GM21447 (cell line): ENCODE data around the gene COQ7.

Source experiments
- ATAC-seq: cut with Tn5 transposase; IDR thresholded peaks from one replicate; pipeline ENCODE4 v1.9.1; 2021; ENCODE audit not compliant: unreplicated experiment

The COQ7 gene

GRCh38 chr16:19067349-19068236 lies at the start of gene COQ7:
Gene COQ7, plus strand, starts transcription at chr16:19067614. Its CDS starts 51 bp downstream, at chr16:19067665.
- peak; percentile 89 for ATAC-seq

GRCh38 chr16:19020689-19021088 lies 46.7 kb upstream of the COQ7 start:
- ATAC-seq = no peak

DNA sequence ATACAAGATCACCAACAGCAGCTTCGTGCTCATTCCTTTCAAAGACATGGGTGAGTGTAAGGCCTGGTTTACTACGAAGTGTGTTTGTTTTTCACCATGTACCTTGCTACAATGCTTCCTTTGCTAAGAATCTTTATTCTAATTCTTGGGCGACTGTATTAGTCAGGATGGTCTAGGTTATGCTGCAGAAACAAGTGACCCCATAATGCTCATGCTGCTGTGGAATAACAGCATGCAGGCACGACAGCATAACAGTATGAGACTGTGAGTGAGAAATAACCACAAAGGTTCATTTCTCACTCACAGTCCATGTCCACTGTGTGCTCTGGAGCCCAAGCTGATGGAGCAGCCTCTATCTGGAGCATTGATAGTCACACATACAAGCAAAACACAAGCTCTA lies 45.7 kb upstream of the COQ7 start:
- ATAC-seq = no peak

GRCh38 chr16:19027416-19027815 lies 40.0 kb upstream of the COQ7 start:
- ATAC-seq = no peak

GRCh38 chr16:19029980-19030379 lies 37.4 kb upstream of the COQ7 start:
- ATAC-seq = no peak

DNA sequence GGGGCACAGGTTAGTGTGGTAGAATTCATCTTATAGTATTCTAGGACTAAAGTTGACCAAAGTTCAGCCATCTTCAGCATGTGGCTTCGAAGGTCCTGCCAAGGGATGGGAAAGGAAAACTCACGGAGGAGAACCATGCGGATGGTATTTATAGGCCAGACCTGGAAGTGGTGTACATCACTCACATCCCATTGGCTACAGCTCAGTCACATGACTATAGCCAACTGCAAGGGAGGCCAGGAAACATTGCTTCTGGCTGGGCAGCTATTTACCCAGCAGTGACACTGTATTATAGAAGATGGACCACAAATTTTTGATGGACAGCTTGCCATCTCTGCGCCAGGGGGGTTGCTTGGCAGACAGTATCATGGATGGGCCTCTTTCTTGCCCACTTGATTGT lies 35.7 kb upstream of the COQ7 start:
- no peak for ATAC-seq

- ATAC-seq = no peak
These were observed 33.7 kb upstream of the COQ7 start for GRCh38 chr16:19033761-19034160.

- ATAC-seq = no peak
These were observed 27.0 kb upstream of the COQ7 start for GRCh38 chr16:19040400-19040799.

GRCh38 chr16:19044769-19045168 lies 22.6 kb upstream of the COQ7 start:
- no peak for ATAC-seq

DNA sequence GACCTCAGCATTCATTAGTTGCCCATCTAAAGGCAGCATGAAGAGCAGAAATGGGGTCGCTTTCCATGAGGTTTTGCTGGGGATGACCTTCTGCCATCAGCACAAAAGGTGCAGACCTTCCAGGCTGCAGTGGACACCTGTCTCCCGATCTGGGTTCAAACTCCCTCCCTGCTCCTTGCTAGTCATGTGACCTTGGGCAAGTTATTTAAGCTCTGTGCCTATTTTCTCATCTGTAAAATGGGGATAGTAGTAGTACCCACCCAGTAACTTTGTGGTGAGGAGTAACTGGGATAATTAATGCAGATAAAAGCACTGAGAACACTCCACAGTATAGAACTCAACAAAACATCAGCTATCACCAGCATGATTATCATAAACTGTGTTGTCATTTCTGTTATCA lies 21.4 kb upstream of the COQ7 start:
- ATAC-seq = no peak

GRCh38 chr16:19062706-19063105 lies 4.7 kb upstream of the COQ7 start:
- no peak for ATAC-seq

- no peak for ATAC-seq
These were observed 446 bp upstream of the COQ7 start for GRCh38 chr16:19066988-19067348.

DNA sequence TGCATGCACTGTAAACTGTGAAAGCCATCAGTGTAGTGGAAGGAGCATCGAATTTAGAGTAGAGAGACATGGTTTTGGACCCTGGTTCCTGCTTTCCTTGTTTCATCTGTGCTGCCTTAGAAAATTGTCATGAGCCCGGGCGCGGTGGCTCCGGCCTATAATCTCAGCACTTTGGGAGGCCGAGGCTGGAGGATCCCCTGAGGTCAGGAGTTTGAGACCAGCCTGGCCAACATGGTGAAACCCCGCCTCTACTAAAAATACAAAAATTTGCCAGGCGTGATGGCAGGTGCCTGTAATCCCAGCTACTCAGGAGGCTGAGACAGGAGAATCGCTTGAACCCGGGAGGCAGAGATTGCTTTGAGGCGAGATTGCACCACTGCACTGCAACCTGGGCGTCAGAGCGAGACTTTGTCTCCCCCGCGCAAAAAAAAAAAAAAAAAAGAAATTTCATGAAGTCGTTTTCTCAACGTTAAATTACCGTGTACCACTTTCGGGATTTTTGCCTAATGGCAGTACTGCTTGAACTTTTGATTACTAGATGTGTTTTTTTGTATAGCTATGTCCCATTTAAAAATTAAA lies 912 bp downstream of the COQ7 start:
- ATAC-seq = no peak

DNA sequence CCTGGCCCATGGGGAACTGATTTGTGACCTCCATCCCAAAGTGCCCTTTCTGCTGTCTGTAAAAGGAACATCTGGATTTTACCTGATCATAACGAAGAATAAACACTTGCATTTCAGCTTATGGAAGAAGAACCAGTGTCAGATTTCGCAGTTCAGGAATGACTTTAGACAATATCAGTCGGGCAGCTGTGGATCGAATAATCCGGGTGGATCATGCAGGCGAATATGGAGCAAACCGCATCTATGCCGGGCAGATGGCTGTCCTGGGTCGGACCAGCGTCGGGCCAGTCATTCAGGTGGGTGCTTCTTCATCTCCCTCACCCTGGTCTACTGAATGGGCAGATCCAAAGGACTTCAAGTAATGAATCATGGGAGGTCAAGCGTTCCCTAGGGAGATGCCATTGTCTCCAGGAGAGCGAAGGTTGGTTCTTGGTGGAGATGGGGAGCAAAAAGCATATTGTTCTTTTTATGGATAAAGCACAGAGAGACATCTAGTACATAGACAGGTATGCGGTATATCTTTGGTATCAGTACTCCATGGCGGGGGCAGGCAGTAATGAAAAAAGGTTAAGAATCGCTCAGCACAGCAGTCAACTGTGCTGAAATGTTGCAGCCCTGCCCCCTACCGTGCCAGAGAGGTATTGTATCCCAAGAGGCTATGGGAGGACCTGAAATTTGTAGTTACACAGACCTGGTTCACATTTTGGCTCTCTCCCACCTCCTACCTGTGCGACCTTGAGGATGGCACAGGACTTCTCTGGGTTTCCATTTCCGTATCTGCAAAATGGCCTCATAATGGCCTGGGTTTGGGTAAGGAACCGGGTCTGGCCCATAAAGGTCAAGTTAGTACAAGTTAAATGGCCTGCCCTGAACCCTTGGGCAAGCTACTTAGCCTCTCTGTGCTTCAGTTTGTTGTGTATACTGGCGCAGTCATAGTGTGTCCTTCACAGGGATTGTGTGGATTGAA lies 4.7 kb downstream of the COQ7 start:
- no peak for ATAC-seq

- no peak for ATAC-seq
These were observed 5.9 kb downstream of the COQ7 start for GRCh38 chr16:19073344-19073743.

DNA sequence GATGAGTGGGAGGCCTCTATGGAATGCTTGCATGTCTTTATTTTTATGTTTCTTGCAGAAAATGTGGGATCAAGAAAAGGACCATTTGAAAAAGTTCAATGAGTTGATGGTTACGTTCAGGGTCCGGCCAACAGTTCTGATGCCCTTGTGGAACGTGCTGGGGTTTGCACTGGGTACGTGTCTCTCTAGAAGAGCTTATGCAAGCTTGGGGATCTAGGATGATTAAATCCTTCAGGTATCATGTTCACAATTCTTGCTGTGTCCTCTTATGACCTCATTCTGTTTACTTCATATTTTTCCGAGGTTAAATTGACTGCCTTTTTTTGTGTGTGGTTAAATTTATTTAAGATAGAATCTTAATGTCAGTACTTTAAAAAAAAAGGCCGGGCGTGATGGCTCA lies 6.4 kb downstream of the COQ7 start:
- ATAC-seq = no peak

- ATAC-seq = no peak
These were observed 8.1 kb downstream of the COQ7 start for GRCh38 chr16:19075511-19075910.

GRCh38 chr16:19077879-19078278 lies 10.5 kb downstream of the COQ7 start:
- ATAC-seq = no peak

GRCh38 chr16:19083670-19084069 lies 16.3 kb downstream of the COQ7 start:
- no peak for ATAC-seq

DNA sequence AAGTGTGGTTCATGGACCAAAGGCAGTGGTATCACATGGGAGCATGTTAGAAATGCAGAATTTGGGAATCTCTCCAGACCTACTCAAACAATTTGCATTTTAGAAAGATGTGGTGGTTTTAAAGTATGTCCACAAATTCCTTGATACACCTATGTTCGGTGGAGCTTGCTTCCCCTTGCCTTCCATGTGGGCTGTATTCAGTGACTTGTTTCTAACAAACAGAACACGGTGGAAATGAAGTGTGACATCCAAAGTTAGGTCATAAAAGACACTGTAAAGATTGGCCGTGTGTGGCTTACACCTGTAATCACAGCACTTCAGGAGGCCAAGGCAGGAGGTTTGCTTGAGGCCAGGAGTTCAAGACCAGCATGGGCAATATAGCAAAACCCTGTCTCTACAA lies 16.7 kb downstream of the COQ7 start:
- no peak for ATAC-seq

DNA sequence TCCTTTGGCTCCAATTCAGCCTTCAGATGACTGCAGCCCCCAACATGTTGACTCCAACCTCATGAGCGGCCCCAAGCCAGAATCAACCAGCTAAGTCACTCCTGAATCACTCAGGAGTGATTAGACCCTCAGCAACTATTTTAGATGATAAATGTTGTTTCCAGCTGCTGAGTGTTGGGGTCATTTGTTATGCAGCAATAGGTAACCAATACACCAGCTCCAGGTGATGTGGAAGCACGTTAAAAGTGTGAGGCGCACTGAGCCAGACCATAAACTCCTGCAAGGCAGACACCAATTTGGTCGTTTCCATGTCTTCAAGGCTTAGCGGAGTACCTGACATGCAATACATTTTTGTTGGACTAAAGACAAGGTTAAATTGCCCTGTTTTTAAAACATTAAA lies 17.5 kb downstream of the COQ7 start:
- no peak for ATAC-seq
